DOHH2 (cell line): ENCODE results near the gene ADCY5.

Source experiments
- EZH2phosphoT487 ChIP-seq: fragments of 200-600 bp; sonication (generic); IDR thresholded peaks from 2 replicates; pipeline ENCODE4 v1.6.1; 2017; ENCODE audit warnings: borderline replicate concordance, mild to moderate bottlenecking, antibody characterized with exemption, low read length, moderate library complexity, mixed read lengths
- TF ChIP-seq, protein P1 (sequence below): fragments of 200-600 bp; sonication (generic); IDR thresholded peaks from one replicate; pipeline ENCODE4 v1.5.1; 2014; ENCODE audit warnings: antibody characterized with exemption, mild to moderate bottlenecking, low read depth, low read length; ENCODE audit not compliant: poor library complexity, severe bottlenecking

DNA sequence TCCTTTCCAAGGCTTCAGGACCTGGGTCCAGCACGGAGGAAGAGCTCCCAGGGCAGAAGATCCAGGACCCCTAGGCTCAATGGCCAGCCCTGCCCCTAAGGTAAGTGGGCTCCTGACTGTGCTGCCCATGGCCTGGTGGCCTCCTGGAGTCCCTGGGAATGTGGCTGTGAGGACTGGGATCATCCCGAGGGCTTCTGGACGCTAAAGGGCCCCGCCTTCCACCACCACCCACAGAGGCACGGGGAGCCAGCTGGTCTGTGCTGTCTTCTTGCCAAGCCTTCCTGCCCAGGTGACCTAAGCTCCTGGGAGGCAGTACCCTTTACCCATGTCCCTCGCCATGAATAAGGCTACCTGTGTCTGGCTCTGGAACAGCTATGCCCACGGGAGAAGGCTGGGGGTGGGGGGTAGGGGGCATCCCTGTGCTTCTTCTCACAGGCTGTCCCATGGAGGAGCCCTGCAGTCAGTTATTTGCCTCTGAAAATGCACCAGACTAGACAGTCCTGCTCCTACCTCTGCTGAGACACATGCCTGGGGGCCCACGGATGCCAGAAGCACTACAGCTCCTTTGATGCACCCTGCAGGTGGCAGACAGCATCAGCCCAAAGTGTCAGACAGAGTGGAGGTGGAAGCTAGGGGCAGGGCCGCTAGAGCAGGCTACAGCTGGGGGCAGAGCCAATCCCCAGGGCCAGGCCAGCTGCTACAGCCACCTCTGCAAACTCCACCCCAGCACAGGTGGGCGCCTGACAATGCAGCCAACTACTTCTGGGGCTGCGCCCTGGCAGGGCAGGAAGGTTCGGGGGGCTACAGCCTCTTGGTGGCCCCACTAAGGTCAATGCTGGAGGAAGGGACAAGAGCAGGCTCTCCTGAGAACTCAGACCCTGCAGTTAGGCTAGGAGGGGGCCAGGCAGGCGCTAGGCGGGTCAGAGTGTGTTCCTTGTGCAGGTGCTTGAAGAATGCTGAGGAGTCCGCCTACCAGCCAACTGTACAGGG, 156.3 kb downstream of the ADCY5 start:
- no peak for TF ChIP-seq EZH2phosphoT487
- TF ChIP-seq, protein P1, sequence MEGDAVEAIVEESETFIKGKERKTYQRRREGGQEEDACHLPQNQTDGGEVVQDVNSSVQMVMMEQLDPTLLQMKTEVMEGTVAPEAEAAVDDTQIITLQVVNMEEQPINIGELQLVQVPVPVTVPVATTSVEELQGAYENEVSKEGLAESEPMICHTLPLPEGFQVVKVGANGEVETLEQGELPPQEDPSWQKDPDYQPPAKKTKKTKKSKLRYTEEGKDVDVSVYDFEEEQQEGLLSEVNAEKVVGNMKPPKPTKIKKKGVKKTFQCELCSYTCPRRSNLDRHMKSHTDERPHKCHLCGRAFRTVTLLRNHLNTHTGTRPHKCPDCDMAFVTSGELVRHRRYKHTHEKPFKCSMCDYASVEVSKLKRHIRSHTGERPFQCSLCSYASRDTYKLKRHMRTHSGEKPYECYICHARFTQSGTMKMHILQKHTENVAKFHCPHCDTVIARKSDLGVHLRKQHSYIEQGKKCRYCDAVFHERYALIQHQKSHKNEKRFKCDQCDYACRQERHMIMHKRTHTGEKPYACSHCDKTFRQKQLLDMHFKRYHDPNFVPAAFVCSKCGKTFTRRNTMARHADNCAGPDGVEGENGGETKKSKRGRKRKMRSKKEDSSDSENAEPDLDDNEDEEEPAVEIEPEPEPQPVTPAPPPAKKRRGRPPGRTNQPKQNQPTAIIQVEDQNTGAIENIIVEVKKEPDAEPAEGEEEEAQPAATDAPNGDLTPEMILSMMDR, result no peak
